PC-9 (cell line): Measurements from ENCODE around the gene DUOXA1. TPM values are rescaled to one million over a fixed set of nuclear protein-coding genes. Genes with fewer than 3 reads are reported as not detected.

ENCODE experiments used
- BruUV-seq: library from RNA; stranded (reverse); fragments of 400-500 nt; replicated peaks from 2 replicates; lab custom pipeline; 2021; lab: Mats Ljungman, UMichigan
- CTCF ChIA-PET: fragments of 300-600 bp; sonication (Branson Sonifier 250); formaldehyde crosslinking; loops from one replicate; lab custom pipeline; 2022; ENCODE audit warnings: antibody characterized with exemption; lab: Charles Lee
- POLR2A ChIA-PET: fragments of 300-600 bp; sonication (Branson Sonifier 250); formaldehyde crosslinking; loops from one replicate; lab custom pipeline; 2022; ENCODE audit warnings: antibody characterized with exemption; ENCODE audit not compliant: unreplicated experiment; lab: Charles Lee
- DNase-seq, 2 experiments: peaks; one replicate each; pipeline versions ENCODE4 v3.0.0 to v3.0.0-alpha.2; 2015 to 2022; ENCODE audit warnings: mixed read lengths in 1 of 2
- H2AFZ ChIP-seq: fragments of 200-600 bp; sonication (generic); 2 replicates; pipeline ENCODE4 v1.8.1; 2017; ENCODE audit warnings: antibody characterized with exemption
- H3F3A ChIP-seq: fragments of 200-600 bp; sonication (generic); 2 replicates; pipeline ENCODE4 v1.8.1; 2017; ENCODE audit warnings: antibody characterized with exemption, mild to moderate bottlenecking, low read depth; ENCODE audit not compliant: insufficient read depth
- H3K27ac ChIP-seq: fragments of 200-600 bp; sonication (generic); 2 replicates; pipeline ENCODE4 v1.6.1; 2016; ENCODE audit warnings: mixed run types
- H3K27me3 ChIP-seq: fragments of 200-600 bp; sonication (generic); 2 replicates; pipeline ENCODE4 v1.6.1; 2016; ENCODE audit warnings: low read depth, mixed run types; ENCODE audit not compliant: insufficient read depth
- H3K36me3 ChIP-seq: fragments of 200-600 bp; sonication (generic); 2 replicates; pipeline ENCODE4 v1.6.1; 2016; ENCODE audit warnings: low read depth, mixed run types
- H3K4me1 ChIP-seq: fragments of 200-600 bp; sonication (generic); replicated peaks from 2 replicates; pipeline ENCODE4 v1.6.1; 2016; ENCODE audit warnings: mixed run types; ENCODE audit not compliant: insufficient read depth
- H3K4me2 ChIP-seq: fragments of 200-600 bp; sonication (generic); 2 replicates; pipeline ENCODE4 v1.6.1; 2017; ENCODE audit warnings: mixed run types
- H3K4me3 ChIP-seq: fragments of 200-600 bp; sonication (generic); 2 replicates; pipeline ENCODE4 v1.6.1; 2016; ENCODE audit warnings: mixed run types
- H3K79me2 ChIP-seq: fragments of 200-600 bp; sonication (generic); 2 replicates; pipeline ENCODE4 v1.6.1; 2017; ENCODE audit warnings: low read depth, mixed run types
- H3K9me2 ChIP-seq: fragments of 200-600 bp; sonication (generic); 2 replicates; pipeline ENCODE4 v1.8.1; 2017; ENCODE audit warnings: mild to moderate bottlenecking; ENCODE audit not compliant: insufficient read depth
- H3K9me3 ChIP-seq: fragments of 200-600 bp; sonication (generic); 2 replicates; pipeline ENCODE4 v1.8.1; 2016; ENCODE audit warnings: low read depth; ENCODE audit not compliant: insufficient read depth
- H4K20me1 ChIP-seq: fragments of 200-600 bp; sonication (generic); 2 replicates; pipeline ENCODE4 v1.8.1; 2017; ENCODE audit not compliant: insufficient read depth
- CTCF ChIP-seq: fragments of 200-600 bp; sonication (generic); conservative IDR thresholded peaks from 2 replicates; pipeline ENCODE4 v1.6.1; 2017; ENCODE audit warnings: mixed run types, antibody characterized with exemption, mild to moderate bottlenecking, moderate library complexity
- EZH2 ChIP-seq: fragments of 200-600 bp; sonication (generic); IDR thresholded peaks from 2 replicates; pipeline ENCODE4 v1.8.0; 2017; ENCODE audit warnings: antibody characterized with exemption, low read depth
- intact Hi-C: fragments of 100-400 bp; cut with micrococcal nuclease; formaldehyde crosslinking; loops from one replicate; pipeline ENCODE4 v1.10.0; 2022; ENCODE audit not compliant: unreplicated experiment
- total RNA-seq: library from RNA; stranded (reverse); gene quantifications from 2 replicates; pipeline ENCODE4 v1.2.3, GENCODE V29; 2021

Gene DUOXA1
- total RNA-seq, 1 experiment from 2014 or later, result 0.33 TPM

GRCh38 chr15:45093013-45093412 lies 36.7 kb downstream of the DUOXA1 start:
- TF ChIP-seq CTCF (no peak), EZH2 (no peak)
- H4K20me1 ChIP-seq, result no peaks in the 10 kb centered on the region
- CTCF ChIA-PET, result no interaction called here
- H3K27me3 ChIP-seq, result 0 out of 2 replicates have a peak, but pooled peaks cover 3% of the 10 kb centered on the region
- POLR2A ChIA-PET, result interaction anchor here (0.6 kb wide), 1 partner anchor 49 kb away, joined by 10 read pairs; no protein-coding TSS in a partner anchor
- H3K9me2 ChIP-seq, result no peaks in the 10 kb centered on the region
- no peaks in the 10 kb centered on the region for H3K36me3 ChIP-seq
- no peak for DNase-seq
- no TSS peak for BruUV-seq
- H3K4me2 ChIP-seq, result no peak overlapping the region
- H3K4me1 ChIP-seq, result no peaks in the 10 kb centered on the region
- H2AFZ ChIP-seq, result no peak overlapping the region
- H3F3A ChIP-seq, result no peaks in the 10 kb centered on the region
- H3K27ac ChIP-seq, result no peak overlapping the region
- intact Hi-C loops, result no loop called here
- H3K4me3 ChIP-seq, result no peak overlapping the region
- H3K79me2 ChIP-seq, result no peaks in the 10 kb centered on the region
- no peaks in the 10 kb centered on the region for H3K9me3 ChIP-seq

- TF ChIP-seq EZH2 (no peak), CTCF (no peak)
- Histone ChIP-seq H3K27me3 (peaks cover 3% of the 10 kb centered on the region; the same call in 1 of the 2 replicates), H2AFZ (no peak overlapping the region), H3K36me3 (no peaks in the 10 kb centered on the region), H3K27ac (no peak overlapping the region), H3K4me3 (no peak overlapping the region), H3K9me3 (no peaks in the 10 kb centered on the region), H4K20me1 (no peaks in the 10 kb centered on the region), H3K4me1 (no peaks in the 10 kb centered on the region), H3F3A (no peaks in the 10 kb centered on the region), H3K4me2 (no peak overlapping the region), H3K9me2 (no peaks in the 10 kb centered on the region), H3K79me2 (no peaks in the 10 kb centered on the region)
- no peak for DNase-seq
- intact Hi-C loops, result no loop called here
- no TSS peak for BruUV-seq
- ChIA-PET CTCF (no interaction called here), POLR2A (interaction anchor here (0.6 kb wide), 1 partner anchor 13 kb away, joined by 3 read pairs; no protein-coding TSS in a partner anchor)
Measured at GRCh38 chr15:45091576-45091975, 38.1 kb downstream of the DUOXA1 start.

GRCh38 chr15:45091161-45091560 lies 38.5 kb downstream of the DUOXA1 start:
- intact Hi-C loops, result no loop called here
- H3K9me2 ChIP-seq, result no peaks in the 10 kb centered on the region
- DNase-seq, result no peak

More at GRCh38 chr15:45091161-45091560, 38.5 kb downstream of the DUOXA1 start:
- Histone ChIP-seq H3K27me3 (peaks cover 3% of the 10 kb centered on the region; the same call in 1 of the 2 replicates), H3F3A (no peaks in the 10 kb centered on the region), H3K36me3 (no peaks in the 10 kb centered on the region), H3K4me3 (no peak overlapping the region), H2AFZ (no peak overlapping the region), H3K27ac (no peak overlapping the region), H3K79me2 (no peaks in the 10 kb centered on the region), H3K4me1 (no peaks in the 10 kb centered on the region), H3K4me2 (no peak overlapping the region), H3K9me3 (no peaks in the 10 kb centered on the region), H4K20me1 (no peaks in the 10 kb centered on the region)
- ChIA-PET POLR2A (interaction anchor here (0.6 kb wide), 1 partner anchor 13 kb away, joined by 3 read pairs; no protein-coding TSS in a partner anchor), CTCF (no interaction called here)
- TF ChIP-seq EZH2 (no peak), CTCF (no peak)
- no TSS peak for BruUV-seq
